Heart left ventricle (tissue), 16 donors: ENCODE results near the gene SPTAN1. TPM values are rescaled to one million over a fixed set of nuclear protein-coding genes. Genes with fewer than 3 reads are reported as not detected.

Experiments
- ATAC-seq, 4 donors: fragments of 200-7000 bp; cut with Tn5 transposase; one replicate each; pipeline ENCODE4 v1.9.1; 2020 to 2022; ENCODE audit warnings: moderate library complexity in 4 of 4, mild to moderate bottlenecking in 3 of 4, moderate number of reproducible peaks in 1 of 4
- DNase-seq, 5 donors: peaks; one replicate each; pipeline ENCODE4 v3.0.0-alpha.2; 2020
- H3K27ac ChIP-seq, 12 donors: fragments of 200-600 bp; sonication (generic) in 4 of 12; one replicate each; pipeline versions ENCODE4 v1.5.0 to v1.8.0; 2016 to 2022; ENCODE audit warnings: mild to moderate bottlenecking in 2 of 12
- H3K27me3 ChIP-seq, 9 donors: fragments of 200-600 bp; sonication (generic) in 2 of 9; one replicate each; pipeline versions ENCODE4 v1.5.1 to v1.8.0; 2016 to 2022; ENCODE audit warnings: mild to moderate bottlenecking in 3 of 9
- H3K36me3 ChIP-seq, 9 donors: fragments of 200-600 bp; sonication (generic) in 2 of 9; one replicate each; pipeline versions ENCODE4 v1.5.0 to v1.8.0; 2018 to 2022; ENCODE audit warnings: mild to moderate bottlenecking in 2 of 9
- H3K4me1 ChIP-seq, 12 donors: fragments of 200-600 bp; sonication (generic) in 4 of 12; one replicate each; pipeline versions ENCODE4 v1.5.0 to v1.8.0; 2016 to 2022; ENCODE audit warnings: mild to moderate bottlenecking in 3 of 12
- H3K4me3 ChIP-seq, 12 donors: fragments of 200-600 bp; sonication (generic) in 4 of 12; one replicate each; pipeline versions ENCODE4 v1.5.0 to v1.8.0; 2017 to 2022; ENCODE audit warnings: mild to moderate bottlenecking in 9 of 12, moderate library complexity in 4 of 12
- H3K9me3 ChIP-seq, 12 donors: fragments of 200-600 bp; sonication (generic) in 4 of 12; one replicate each; pipeline versions ENCODE4 v1.5.0 to v1.8.0; 2016 to 2022; ENCODE audit warnings: mild to moderate bottlenecking in 1 of 12
- CTCF ChIP-seq, 12 donors: fragments of 200-600 bp; sonication (generic) in 4 of 12; IDR thresholded peaks; one replicate each; pipeline versions ENCODE4 v1.5.0 to v1.8.0; 2018 to 2022; ENCODE audit warnings: antibody characterized with exemption in 12 of 12, mild to moderate bottlenecking in 5 of 12
- POLR2A ChIP-seq, 2 donors: fragments of 450-650 bp; IDR thresholded peaks; one replicate each; pipeline ENCODE4 v1.6.1; 2017; ENCODE audit warnings: antibody characterized with exemption in 2 of 2, mild to moderate bottlenecking in 2 of 2, moderate library complexity in 2 of 2
- WGBS, 4 donors: extraction: QIAGEN DNeasy Blood & Tissue Kit in 2 of 4; methylation state at CpG; one replicate each; pipeline versions ENCODE4 v1.1.5 to v1.1.7; 2013 to 2018; 5-methylcytosine and 5-hydroxymethylcytosine counted together
- intact Hi-C, 10 donors: fragments of 100-400 bp; cut with DNase I; formaldehyde crosslinking; loops; one replicate each; pipeline versions ENCODE4 v1.11.1 to v1.14.2; 2022
- polyA plus RNA-seq, 2 donors: library from polyadenylated mRNA; stranded (reverse); fragments of 200-250 nt; gene quantifications; one replicate each; pipeline ENCODE4 v1.2.3, GENCODE V29; 2013
- total RNA-seq, 9 donors: library from RNA; depleted of rRNA in 2 of 9; stranded (reverse); fragments of >200 nt in 2 of 9; fragmentation: NEBNext Ultra II Directional in 3 of 9; extraction: Animal tissue kit (Norgen Biotek cat#: 25700) in 3 of 9; gene quantifications; one replicate each; pipeline versions ENCODE4 v1.1.0 to v1.2.4, GENCODE V29; 2016 to 2023
- donor health status: ischemic (EF 13 %, LVEDD 7.1; RV severe dilation, severe dysfunction).
- donor health status: healthy with polysubstance abuse.
- donor health status: DM: no; HTN: yes; CAD: no.
- donor health status: DM: no; HTN: no; CAD: no.
- donor health status: ischemic (EF 25% LVEDD 6.9; RV normal size, moderate dysfunction).
- donor health status: ischemic (EF 25% LVEDD 5.7; RV mildly dilated, moderate dysfunction).
- donor health status: healthy.
- donor health status: DM: yes; HTN: yes; CAD: no.
- donor health status: ischemic (EF 35%, LVEDD 5.7; RV mildly dilated, moderate dysfunction).
- donor health status: nonischemic (EF 11% LVEDD 7.7; RV severe dilation, severe dysfunction).
- donor health status: DM: yes; HTN: yes; CAD: no.
- donor health status: PGD.
- donor health status: ischemic (EF 29% LVEDD 5.4; RV normal size, mild dysfunction).
- donor health status: nonischemic (EF 23%, LVEDD 6.1; RV moderate dilation, normal function).

Gene SPTAN1
- total and polyA plus RNA-seq, 11 donors, result 104 to 472 (median 273) TPM

- intact Hi-C loops, result no loop called here
- Histone ChIP-seq H3K4me3 (no peak overlapping the region), H3K27me3 (no peaks in the 10 kb centered on the region), H3K27ac (no peak overlapping the region), H3K36me3 (peaks cover 4 to 100% (median 100%) of the 10 kb centered on the region in 9 donors), H3K4me1 (peaks cover 0 to 5% (median 0%) of the 10 kb centered on the region in 12 donors), H3K9me3 (no peaks in the 10 kb centered on the region)
- ATAC-seq (no peak), DNase-seq (no peak)
- WGBS, 4 donors, result 72 to 88% (median 76%) methylated on average over 6 of the region's 6 CpGs
- TF ChIP-seq POLR2A (IDR thresholded peaks at IDR 0.05) (no peak), CTCF (IDR thresholded peaks at IDR 0.05) (no peak)
Measured at GRCh38 chr9:128587453-128587852, 35.1 kb downstream of the SPTAN1 start.

- ATAC-seq, result no peak
- Histone ChIP-seq H3K27ac (no peak overlapping the region), H3K4me1 (peaks cover 0 to 5% (median 0%) of the 10 kb centered on the region in 12 donors), H3K9me3 (no peaks in the 10 kb centered on the region), H3K27me3 (no peaks in the 10 kb centered on the region), H3K4me3 (no peak overlapping the region), H3K36me3 (peaks cover 2 to 100% (median 100%) of the 10 kb centered on the region in 9 donors)
- 90 to 94% (median 92%) methylated on average over 11 of the region's 11 CpGs for WGBS, 4 donors
- DNase-seq, result no peak
- intact Hi-C loops, result no loop called here
- no peak for TF ChIP-seq CTCF (IDR thresholded peaks at IDR 0.05)
- TF ChIP-seq POLR2A (IDR thresholded peaks at IDR 0.05), result no peak
Measured at GRCh38 chr9:128588581-128589233, 36.3 kb downstream of the SPTAN1 start.

- WGBS, 4 donors, result 61 to 79% (median 73%) methylated on average over 6 of the region's 6 CpGs
- intact Hi-C loops, result loop anchor here in 1 of 10 donors (10.0 kb wide), 1 partner anchor 68 kb away; no protein-coding TSS in a partner anchor
- TF ChIP-seq POLR2A (IDR thresholded peaks at IDR 0.05), result no peak
- TF ChIP-seq CTCF (IDR thresholded peaks at IDR 0.05), result no peak
Measured at GRCh38 chr9:128593039-128593438, 40.7 kb downstream of the SPTAN1 start.

GRCh38 chr9:128593856-128594255 is 41.5 kb downstream of the SPTAN1 start:
- TF ChIP-seq CTCF (IDR thresholded peaks at IDR 0.05) (no peak), POLR2A (IDR thresholded peaks at IDR 0.05) (no peak)
- no peaks in the 10 kb centered on the region for H3K4me1 ChIP-seq
- H3K36me3 ChIP-seq, result peaks cover 2 to 100% (median 99%) of the 10 kb centered on the region in 9 donors
- no peak for DNase-seq
- H3K27me3 ChIP-seq, result no peaks in the 10 kb centered on the region
- H3K27ac ChIP-seq, result no peak overlapping the region
- H3K4me3 ChIP-seq, result no peak overlapping the region
- WGBS, 4 donors, result 78 to 91% (median 85%) methylated on average over 9 of the region's 9 CpGs
- no peaks in the 10 kb centered on the region for H3K9me3 ChIP-seq
- ATAC-seq, result no peak
- intact Hi-C loops, result loop anchor here in 1 of 10 donors (10.0 kb wide), 1 partner anchor 69 kb away; no protein-coding TSS in a partner anchor

More at GRCh38 chr9:128593039-128593438, 40.7 kb downstream of the SPTAN1 start:
- ATAC-seq (no peak), DNase-seq (no peak)
- no peak overlapping the region for H3K27ac ChIP-seq
- no peak overlapping the region for H3K4me3 ChIP-seq
- peaks cover 2 to 100% (median 99%) of the 10 kb centered on the region in 9 donors for H3K36me3 ChIP-seq
- H3K27me3 ChIP-seq, result no peaks in the 10 kb centered on the region
- H3K4me1 ChIP-seq, result no peaks in the 10 kb centered on the region
- H3K9me3 ChIP-seq, result no peaks in the 10 kb centered on the region
